ENCODE data around the gene LDLRAP1.

The LDLRAP1 gene

GRCh38 chr1:25575191-25575590, 31.8 kb downstream of the LDLRAP1 start:
- H2AFZ ChIP-seq (ENCODE audit: low read length), result no peak overlapping the region
- H3K27me3 ChIP-seq (ENCODE audit: insufficient read depth, low read length), result 0 out of 2 replicates have a peak, but pooled peaks cover 8% of the 10 kb centered on the region
- H3K4me1 ChIP-seq (ENCODE audit: insufficient read depth, low read length, severe bottlenecking), result no peaks in the 10 kb centered on the region
- TF ChIP-seq EZH2 (IDR thresholded peaks at IDR 0.05; ENCODE audit: borderline replicate concordance, low read length) (no peak), CTCF (IDR thresholded peaks at IDR 0.05; ENCODE audit: low read length) (no peak)
- no peak overlapping the region for H3K27ac ChIP-seq (ENCODE audit: low read depth, low read length, poor library complexity, severe bottlenecking)
- H3K9me2 ChIP-seq (ENCODE audit: low read depth, low read length), result no peaks in the 10 kb centered on the region
- H3F3A ChIP-seq (ENCODE audit: insufficient read depth, low read length), result no peaks in the 10 kb centered on the region
- no peak overlapping the region for H3K4me2 ChIP-seq (ENCODE audit: low read length)
- no peaks in the 10 kb centered on the region for H3K36me3 ChIP-seq (ENCODE audit: insufficient read depth, low read length)
- H3K9ac ChIP-seq (ENCODE audit: low read length), result no peak overlapping the region
- no peaks in the 10 kb centered on the region for H4K20me1 ChIP-seq (ENCODE audit: insufficient read depth, low read length)
- no peaks in the 10 kb centered on the region for H3K79me2 ChIP-seq (ENCODE audit: insufficient read depth, low read length)
- no peaks in the 10 kb centered on the region for H3K9me3 ChIP-seq (ENCODE audit: low read length)
- H3K4me3 ChIP-seq (ENCODE audit: low read depth, low read length, poor library complexity, severe bottlenecking), result no peak overlapping the region

- Histone ChIP-seq H3K36me3 (ENCODE audit: insufficient read depth, low read length) (no peaks in the 10 kb centered on the region), H3K4me1 (ENCODE audit: insufficient read depth, low read length, severe bottlenecking) (no peaks in the 10 kb centered on the region), H3K9me2 (ENCODE audit: low read depth, low read length) (no peaks in the 10 kb centered on the region), H3K27me3 (ENCODE audit: insufficient read depth, low read length) (0 out of 2 replicates have a peak, but pooled peaks cover 8% of the 10 kb centered on the region), H4K20me1 (ENCODE audit: insufficient read depth, low read length) (no peaks in the 10 kb centered on the region), H3K79me2 (ENCODE audit: insufficient read depth, low read length) (no peaks in the 10 kb centered on the region), H3K4me2 (ENCODE audit: low read length) (no peak overlapping the region), H3K27ac (ENCODE audit: low read depth, low read length, poor library complexity, severe bottlenecking) (no peak overlapping the region), H3F3A (ENCODE audit: insufficient read depth, low read length) (no peaks in the 10 kb centered on the region), H2AFZ (ENCODE audit: low read length) (no peak overlapping the region), H3K4me3 (ENCODE audit: low read depth, low read length, poor library complexity, severe bottlenecking) (no peak overlapping the region), H3K9ac (ENCODE audit: low read length) (no peak overlapping the region), H3K9me3 (ENCODE audit: low read length) (no peaks in the 10 kb centered on the region)
- TF ChIP-seq CTCF (IDR thresholded peaks at IDR 0.05; ENCODE audit: low read length) (no peak), EZH2 (IDR thresholded peaks at IDR 0.05; ENCODE audit: borderline replicate concordance, low read length) (no peak)
Observed at GRCh38 chr1:25576459-25577133, 33.2 kb downstream of the LDLRAP1 start.

GRCh38 chr1:25577134-25577920, 33.9 kb downstream of the LDLRAP1 start:
- H3K27me3 ChIP-seq (ENCODE audit: insufficient read depth, low read length), result 0 out of 2 replicates have a peak, but pooled peaks cover 2% of the 10 kb centered on the region
- H3K79me2 ChIP-seq (ENCODE audit: insufficient read depth, low read length), result no peaks in the 10 kb centered on the region
- H3K9ac ChIP-seq (ENCODE audit: low read length), result no peak overlapping the region
- H3K36me3 ChIP-seq (ENCODE audit: insufficient read depth, low read length), result no peaks in the 10 kb centered on the region
- H3K4me1 ChIP-seq (ENCODE audit: insufficient read depth, low read length, severe bottlenecking), result no peaks in the 10 kb centered on the region
- H2AFZ ChIP-seq (ENCODE audit: low read length), result no peak overlapping the region
- H4K20me1 ChIP-seq (ENCODE audit: insufficient read depth, low read length), result no peaks in the 10 kb centered on the region
- no peak overlapping the region for H3K27ac ChIP-seq (ENCODE audit: low read depth, low read length, poor library complexity, severe bottlenecking)
- H3K9me3 ChIP-seq (ENCODE audit: low read length), result no peaks in the 10 kb centered on the region
- no peaks in the 10 kb centered on the region for H3K9me2 ChIP-seq (ENCODE audit: low read depth, low read length)
- H3F3A ChIP-seq (ENCODE audit: insufficient read depth, low read length), result no peaks in the 10 kb centered on the region
- no peak for TF ChIP-seq CTCF (IDR thresholded peaks at IDR 0.05; ENCODE audit: low read length)
- no peak for TF ChIP-seq EZH2 (IDR thresholded peaks at IDR 0.05; ENCODE audit: borderline replicate concordance, low read length)
- no peak overlapping the region for H3K4me2 ChIP-seq (ENCODE audit: low read length)
- no peak overlapping the region for H3K4me3 ChIP-seq (ENCODE audit: low read depth, low read length, poor library complexity, severe bottlenecking)
